Erythroblast (primary cell): ENCODE results near the gene MSL1.

ENCODE experiments used
- GATA1 ChIP-seq: IDR thresholded peaks from 2 replicates; pipeline ENCODE4 v1.6.1; 2011; ENCODE audit warnings: low read depth, mild to moderate bottlenecking, control low read depth, low read length, moderate library complexity
- POLR2A ChIP-seq: IDR thresholded peaks from 2 replicates; pipeline ENCODE4 v1.6.1; 2011; ENCODE audit warnings: mild to moderate bottlenecking, low read length

DNA sequence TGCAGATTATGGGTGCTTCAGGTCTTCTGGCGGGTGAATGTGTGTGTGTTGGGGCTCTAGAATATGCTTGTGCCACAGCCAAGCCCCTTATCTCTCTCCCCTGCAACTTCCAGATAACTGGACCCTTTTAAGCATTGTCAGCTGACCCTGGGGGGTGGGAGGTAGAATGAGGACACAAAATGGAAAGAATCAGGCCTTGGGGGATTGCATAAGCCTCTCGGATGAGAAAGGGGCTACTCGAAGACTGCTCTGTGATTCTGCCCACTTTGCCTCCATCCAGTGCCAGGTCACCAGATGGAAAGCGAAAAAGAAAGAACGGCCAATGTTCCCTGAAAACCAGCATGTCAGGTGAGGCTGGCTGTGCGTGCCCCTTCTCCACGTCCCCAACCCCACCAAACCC is 45.2 kb upstream of the MSL1 start:
- no peak for TF ChIP-seq POLR2A
- TF ChIP-seq GATA1: no peak
